Right lobe of liver (tissue), 6 donors: ENCODE results near the gene ATIC. TPM values are rescaled to one million over a fixed set of nuclear protein-coding genes. Genes with fewer than 3 reads are reported as not detected.
"Not testable (repeated sequence)": the region's sequence is repeated elsewhere in the genome, so short reads cannot be mapped to it uniquely, and the experiment has no call there.

Experiments
- ATAC-seq, 4 donors: fragments of 200-7000 bp; cut with Tn5 transposase; one replicate each; pipeline ENCODE4 v1.9.1; 2020; ENCODE audit warnings: mild to moderate bottlenecking in 4 of 4, moderate library complexity in 4 of 4
- DNase-seq, 3 donors: peaks; one replicate each; pipeline ENCODE4 v3.0.0-alpha.2; 2020
- H3K27ac ChIP-seq, 3 donors: fragments of 200-600 bp; one replicate each; pipeline ENCODE4 v1.8.0; 2022
- H3K27me3 ChIP-seq, 2 donors: fragments of 200-600 bp; one replicate each; pipeline ENCODE4 v1.8.0; 2022
- H3K36me3 ChIP-seq, 4 donors: fragments of 200-600 bp; sonication (generic) in 1 of 4; one replicate each; pipeline versions ENCODE4 v1.5.1 to v1.8.0; 2017 to 2022; ENCODE audit warnings: control low read depth in 1 of 4
- H3K4me1 ChIP-seq, 4 donors: fragments of 200-600 bp; sonication (generic) in 1 of 4; one replicate each; pipeline versions ENCODE4 v1.5.1 to v1.8.0; 2017 to 2022; ENCODE audit warnings: control low read depth in 1 of 4
- H3K4me3 ChIP-seq, 3 donors: fragments of 200-600 bp; one replicate each; pipeline ENCODE4 v1.8.0; 2022
- H3K9me3 ChIP-seq, 4 donors: fragments of 200-600 bp; sonication (generic) in 1 of 4; one replicate each; pipeline versions ENCODE4 v1.5.1 to v1.8.0; 2017 to 2022; ENCODE audit warnings: control low read depth in 1 of 4
- POLR2A ChIP-seq: fragments of 450-650 bp; IDR thresholded peaks from one replicate; pipeline ENCODE4 v1.6.1; 2017; ENCODE audit warnings: antibody characterized with exemption, mild to moderate bottlenecking
- WGBS: methylation state at CpG from one replicate; pipeline ENCODE4 v1.1.6; 2018; ENCODE audit warnings: low coverage, low lambda C conversion rate; ENCODE audit not compliant: insufficient coverage; ENCODE audit errors: missing lambda C conversion rate; 5-methylcytosine and 5-hydroxymethylcytosine counted together
- intact Hi-C, 2 donors: fragments of 100-400 bp; cut with DNase I; formaldehyde crosslinking; loops; one replicate each; pipeline versions ENCODE4 v1.11.2 to v1.14.1; 2022
- total RNA-seq, 6 experiments: library from RNA; depleted of rRNA in 2 of 6; stranded (reverse); fragments of >200 nt in 2 of 6; fragmentation: NEBNext Ultra II Directional in 3 of 6; extraction: Animal tissue kit (Norgen Biotek cat#: 25700) in 3 of 6; gene quantifications; one replicate each; pipeline versions ENCODE4 v1.1.0 to v1.2.4, GENCODE V29; 2016 to 2023
- TF ChIP-seq, protein P1 (sequence below), 4 donors: fragments of 200-600 bp in 3 of 4; fragments of 450-650 bp in 1 of 4; IDR thresholded peaks; one replicate each; pipeline versions ENCODE4 v1.5.1 to v1.8.0; 2016 to 2022; ENCODE audit warnings: antibody characterized with exemption in 4 of 4, mild to moderate bottlenecking in 2 of 4
- donor health status: DM: no; HTN: yes; CAD: no.
- donor health status: DM: no; HTN: no; CAD: no.
- donor health status: DM: no; HTN: no; CAD: no.
- donor health status: DM: no; HTN: yes; CAD: no.
- donor health status: DM: no; HTN: yes; CAD: no.

The ATIC gene
- total RNA-seq, 6 experiments from 2014 or later: 38.8 to 57.3 (median 43.0) TPM

DNA sequence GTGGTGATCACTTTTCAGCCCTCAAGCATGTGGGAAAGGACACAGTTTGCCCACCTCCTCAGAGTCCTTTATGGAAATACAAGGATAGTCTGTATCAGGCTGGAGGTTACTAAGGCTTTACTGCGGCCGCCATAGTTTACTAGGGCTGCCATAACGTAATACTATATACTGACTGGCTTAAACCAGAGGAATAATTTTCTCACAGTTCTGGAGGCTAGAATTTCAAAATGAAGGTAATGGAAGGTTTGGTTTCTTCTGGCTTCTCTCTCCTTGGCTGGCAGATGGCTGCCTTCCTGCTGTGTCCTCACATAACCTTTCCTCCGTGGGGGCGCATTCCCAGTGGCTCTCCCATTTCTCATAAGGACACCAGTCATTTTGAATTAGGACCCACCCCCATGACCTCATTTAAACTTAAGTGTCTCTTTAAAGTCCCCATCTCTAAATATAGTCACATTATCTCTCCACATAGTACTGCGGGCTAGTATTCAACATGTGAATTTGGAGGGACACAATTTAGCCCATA lies 12.5 kb upstream of the ATIC start:
- 77% methylated on average over 6 of the region's 6 CpGs for WGBS
- intact Hi-C loops: no loop called here
- H3K36me3 ChIP-seq: no peaks in the 10 kb centered on the region
- ATAC-seq (no peak), DNase-seq (no peak)
- H3K4me1 ChIP-seq: no peaks in the 10 kb centered on the region
- no peak overlapping the region for H3K4me3 ChIP-seq
- TF ChIP-seq, protein P1, sequence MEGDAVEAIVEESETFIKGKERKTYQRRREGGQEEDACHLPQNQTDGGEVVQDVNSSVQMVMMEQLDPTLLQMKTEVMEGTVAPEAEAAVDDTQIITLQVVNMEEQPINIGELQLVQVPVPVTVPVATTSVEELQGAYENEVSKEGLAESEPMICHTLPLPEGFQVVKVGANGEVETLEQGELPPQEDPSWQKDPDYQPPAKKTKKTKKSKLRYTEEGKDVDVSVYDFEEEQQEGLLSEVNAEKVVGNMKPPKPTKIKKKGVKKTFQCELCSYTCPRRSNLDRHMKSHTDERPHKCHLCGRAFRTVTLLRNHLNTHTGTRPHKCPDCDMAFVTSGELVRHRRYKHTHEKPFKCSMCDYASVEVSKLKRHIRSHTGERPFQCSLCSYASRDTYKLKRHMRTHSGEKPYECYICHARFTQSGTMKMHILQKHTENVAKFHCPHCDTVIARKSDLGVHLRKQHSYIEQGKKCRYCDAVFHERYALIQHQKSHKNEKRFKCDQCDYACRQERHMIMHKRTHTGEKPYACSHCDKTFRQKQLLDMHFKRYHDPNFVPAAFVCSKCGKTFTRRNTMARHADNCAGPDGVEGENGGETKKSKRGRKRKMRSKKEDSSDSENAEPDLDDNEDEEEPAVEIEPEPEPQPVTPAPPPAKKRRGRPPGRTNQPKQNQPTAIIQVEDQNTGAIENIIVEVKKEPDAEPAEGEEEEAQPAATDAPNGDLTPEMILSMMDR (IDR thresholded peaks at IDR 0.05): no peak
- TF ChIP-seq POLR2A: no peak
- H3K9me3 ChIP-seq: no peaks in the 10 kb centered on the region
- no peak overlapping the region for H3K27ac ChIP-seq
- H3K27me3 ChIP-seq: no peaks in the 10 kb centered on the region

DNA sequence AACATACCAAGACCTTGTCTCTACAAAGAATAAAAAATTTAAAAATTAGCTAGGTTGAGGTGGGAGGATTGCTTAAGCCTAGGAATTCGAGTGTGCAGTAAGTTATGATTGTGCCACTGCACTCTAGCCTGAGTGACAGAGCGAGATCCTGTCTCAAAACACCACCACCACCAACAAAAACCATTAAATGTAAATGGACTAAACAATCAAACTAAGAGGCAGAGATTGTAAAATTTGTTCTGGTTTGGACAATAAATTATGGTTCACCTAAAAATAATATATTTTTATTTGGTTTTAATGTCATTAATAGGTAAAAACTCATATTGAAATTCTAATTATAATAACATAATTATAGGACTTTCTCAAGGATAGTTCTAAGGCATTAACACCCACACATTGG lies 9.9 kb upstream of the ATIC start:
- WGBS: 74% methylated on average over 2 of the region's 2 CpGs
- intact Hi-C loops: no loop called here
- Histone ChIP-seq H3K36me3 (no peaks in the 10 kb centered on the region), H3K4me1 (no peaks in the 10 kb centered on the region), H3K27me3 (no peaks in the 10 kb centered on the region), H3K27ac (no peak overlapping the region), H3K4me3 (no peak overlapping the region), H3K9me3 (no peaks in the 10 kb centered on the region)
- no peak for ATAC-seq
- DNase-seq: no peak
- TF ChIP-seq, protein P1 (IDR thresholded peaks at IDR 0.05): no peak
- TF ChIP-seq POLR2A: no peak

DNA sequence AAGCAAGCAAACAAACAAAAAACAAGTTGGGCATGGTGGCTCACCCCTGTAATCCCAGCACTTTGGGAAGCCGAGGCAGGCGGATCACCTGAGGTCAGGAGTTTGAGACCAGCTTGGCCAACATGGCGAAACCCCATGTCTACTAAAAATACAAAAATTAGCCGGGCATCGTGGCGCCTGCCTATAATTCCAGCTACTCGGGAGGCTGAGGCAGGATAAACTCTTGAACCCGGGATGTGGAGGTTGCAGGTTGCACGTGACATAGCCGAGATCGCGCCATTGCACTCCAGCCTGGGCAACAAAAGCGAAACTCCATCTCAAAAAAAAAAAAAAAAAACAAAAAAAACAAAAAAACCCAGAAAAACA lies 617 bp upstream of the ATIC start:
- H3K36me3 ChIP-seq, ATAC-seq, H3K4me1 ChIP-seq, H3K9me3 ChIP-seq, H3K27me3 ChIP-seq, intact Hi-C loops, DNase-seq: not testable (repeated sequence)
- H3K4me3 ChIP-seq: peak overlapping the region; percentile 80 to 89 (median 83)
- 62% methylated on average over 9 of the region's 13 CpGs for WGBS
- H3K27ac ChIP-seq: peak overlapping the region; percentile 27 to 75 (median 60)

DNA sequence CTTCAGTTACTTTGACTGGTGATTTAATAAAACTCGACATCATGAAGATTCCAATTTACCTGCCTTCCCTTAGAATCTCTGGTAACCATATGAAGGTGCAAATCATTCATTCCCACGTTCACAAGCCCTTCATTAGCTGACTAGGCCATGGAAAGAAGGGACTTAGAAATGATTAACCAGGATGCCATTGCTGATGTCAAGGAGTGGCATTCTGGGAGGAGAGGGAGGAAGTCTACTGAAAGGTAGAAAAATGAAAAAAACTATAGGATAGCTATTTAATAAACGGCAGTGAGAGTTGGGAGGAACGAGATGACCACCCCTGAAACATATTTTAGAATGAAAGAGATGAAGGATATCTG lies 1.4 kb downstream of the ATIC start:
- intact Hi-C loops: no loop called here
- Histone ChIP-seq H3K27ac (no peak overlapping the region), H3K36me3 (peaks cover 0 to 7% (median 0%) of the 10 kb centered on the region in 4 donors), H3K9me3 (no peaks in the 10 kb centered on the region), H3K4me3 (no peak overlapping the region), H3K27me3 (no peaks in the 10 kb centered on the region), H3K4me1 (peaks cover 0 to 5% (median 2%) of the 10 kb centered on the region in 4 donors)
- DNase-seq (no peak), ATAC-seq (no peak)
- TF ChIP-seq, protein P1 (IDR thresholded peaks at IDR 0.05): no peak
- no peak for TF ChIP-seq POLR2A
- 77% methylated on average over 4 of the region's 4 CpGs for WGBS

DNA sequence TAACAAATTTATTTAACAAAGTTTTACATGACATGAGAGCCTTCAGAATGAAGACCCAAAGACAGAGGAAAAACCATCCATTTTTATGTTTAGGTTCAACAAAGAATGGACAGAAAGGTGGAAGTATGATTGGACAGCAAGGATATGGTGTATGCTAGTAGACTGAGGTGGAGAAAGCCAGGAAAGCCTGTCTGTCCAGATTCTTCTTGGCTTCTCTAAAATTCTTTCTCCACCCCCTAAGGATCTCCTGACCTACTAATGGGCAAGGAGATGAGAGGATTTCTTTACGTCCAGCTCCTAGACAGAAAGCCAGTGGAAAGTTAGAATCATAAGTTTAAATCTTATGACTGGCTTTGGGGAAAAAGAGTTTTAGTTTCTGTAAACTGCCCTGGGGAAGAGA lies 3.0 kb downstream of the ATIC start:
- 100% methylated on average over 1 of the region's 1 CpG for WGBS
- no peak for TF ChIP-seq POLR2A
- TF ChIP-seq, protein P1 (IDR thresholded peaks at IDR 0.05): no peak
- ATAC-seq (no peak), DNase-seq (no peak)
- Histone ChIP-seq H3K9me3 (no peaks in the 10 kb centered on the region), H3K4me1 (peaks cover 0 to 5% (median 2%) of the 10 kb centered on the region in 4 donors), H3K36me3 (peaks cover 0 to 21% (median 5%) of the 10 kb centered on the region in 4 donors), H3K27me3 (no peaks in the 10 kb centered on the region), H3K27ac (no peak overlapping the region), H3K4me3 (no peak overlapping the region)
- intact Hi-C loops: no loop called here
